Activated T-cell treated with anti-CD3 and anti-CD28 coated beads, Interleukin-2, amount 50 U/mL, for 1 hour (primary cell): ENCODE results near the gene ABL1.
"Not testable (repeated sequence)": the region's sequence is repeated elsewhere in the genome, so short reads cannot be mapped to it uniquely, and the experiment has no call there.

Experiments used
- DNase-seq: peaks from one replicate; pipeline ENCODE4 v3.0.0-alpha.2; 2020

Gene ABL1

GRCh38 chr9:130834371-130835336 is at the start of gene ABL1:
Gene ABL1, plus strand, starts transcription at chr9:130835254. Its CDS starts 193 bp downstream, at chr9:130835447.
- DNase-seq = peak; percentile 69

GRCh38 chr9:130785940-130786508 is 49.0 kb upstream of the ABL1 start:
- DNase-seq = no peak

- DNase-seq = no peak
Measured at GRCh38 chr9:130786526-130786925, 48.5 kb upstream of the ABL1 start.

- DNase-seq = no peak
Measured at GRCh38 chr9:130789747-130790672, 45.0 kb upstream of the ABL1 start.

GRCh38 chr9:130791303-130791894 is 43.7 kb upstream of the ABL1 start:
- DNase-seq = no peak

GRCh38 chr9:130793589-130793988 is 41.5 kb upstream of the ABL1 start:
- DNase-seq = no peak

- not testable (repeated sequence) for DNase-seq
Measured at GRCh38 chr9:130794021-130794420, 41.0 kb upstream of the ABL1 start.

- DNase-seq = not testable (repeated sequence)
Measured at GRCh38 chr9:130794423-130794822, 40.6 kb upstream of the ABL1 start.

GRCh38 chr9:130794923-130795495 is 40.0 kb upstream of the ABL1 start:
- no peak for DNase-seq

- not testable (repeated sequence) for DNase-seq
Measured at GRCh38 chr9:130803116-130803515, 31.9 kb upstream of the ABL1 start.

- DNase-seq = no peak
Measured at GRCh38 chr9:130805510-130806326, 29.3 kb upstream of the ABL1 start.

GRCh38 chr9:130806327-130806716 is 28.7 kb upstream of the ABL1 start:
- no peak for DNase-seq

- DNase-seq = no peak
Measured at GRCh38 chr9:130810609-130811136, 24.4 kb upstream of the ABL1 start.

GRCh38 chr9:130815242-130815808 is 19.7 kb upstream of the ABL1 start:
- DNase-seq = no peak

- no peak for DNase-seq
Measured at GRCh38 chr9:130817914-130818313, 17.1 kb upstream of the ABL1 start.

- no peak for DNase-seq
Measured at GRCh38 chr9:130820135-130820738, 14.8 kb upstream of the ABL1 start.

GRCh38 chr9:130823435-130823834 is 11.6 kb upstream of the ABL1 start:
- no peak for DNase-seq

GRCh38 chr9:130824079-130824478 is 11.0 kb upstream of the ABL1 start:
- no peak for DNase-seq

- no peak for DNase-seq
Measured at GRCh38 chr9:130824643-130825350, 10.3 kb upstream of the ABL1 start.

- no peak for DNase-seq
Measured at GRCh38 chr9:130825351-130825651, 9.8 kb upstream of the ABL1 start.
